SU-DHL-6 (cell line): ENCODE data around the gene TAF12.
"Not testable (repeated sequence)": the region's sequence is repeated elsewhere in the genome, so short reads cannot be mapped to it uniquely, and the experiment has no call there.

Source experiments
- EZH2phosphoT487 ChIP-seq: fragments of 200-600 bp; sonication (generic), shearing (Covaris generic); conservative IDR thresholded peaks from 2 replicates; pipeline ENCODE4 v1.6.1; 2018; ENCODE audit warnings: mild to moderate bottlenecking, antibody characterized with exemption, low read length, moderate library complexity, mixed read lengths
- TF ChIP-seq, protein P1 (sequence below): fragments of 200-600 bp; sonication (generic); IDR thresholded peaks from one replicate; pipeline ENCODE4 v1.5.1; 2017; ENCODE audit warnings: antibody characterized with exemption, mild to moderate bottlenecking, low read length, moderate library complexity; ENCODE audit not compliant: insufficient read depth, poor library complexity, severe bottlenecking

DNA sequence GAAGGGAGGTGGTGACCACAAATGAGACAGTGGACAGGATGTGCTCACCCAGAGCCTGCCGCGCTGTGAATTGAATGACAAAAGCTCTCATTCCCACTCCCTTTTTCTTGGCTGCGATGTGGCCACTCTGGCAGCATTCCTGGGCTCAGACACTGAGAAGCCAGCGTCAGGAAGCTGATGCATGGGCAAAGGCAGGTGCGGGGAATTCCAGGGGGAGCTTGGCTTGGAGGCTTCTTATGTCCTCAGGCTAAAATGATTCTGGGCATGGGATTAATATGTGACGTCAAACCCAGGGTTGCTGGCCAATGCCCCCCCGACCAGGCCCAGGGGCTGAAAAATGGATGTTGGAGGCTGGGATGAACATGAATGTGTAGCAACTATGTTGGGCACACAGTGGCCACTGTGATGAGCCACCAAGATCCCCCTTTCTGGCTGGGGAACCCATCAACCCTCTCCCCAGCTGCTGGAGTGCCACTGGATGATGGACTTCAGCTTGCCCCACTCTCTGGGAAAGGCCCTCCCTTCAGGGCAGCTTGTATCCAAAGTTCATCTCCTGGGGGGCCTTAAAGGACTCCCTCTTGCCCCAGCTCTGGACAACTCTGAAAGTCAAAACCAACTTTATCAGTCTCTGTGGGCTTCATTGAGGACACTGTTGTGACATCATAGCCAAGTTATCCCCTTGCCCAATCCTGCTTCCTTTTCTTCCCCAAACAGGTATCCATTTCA, 48.0 kb downstream of the TAF12 start:
- TF ChIP-seq, protein P1, sequence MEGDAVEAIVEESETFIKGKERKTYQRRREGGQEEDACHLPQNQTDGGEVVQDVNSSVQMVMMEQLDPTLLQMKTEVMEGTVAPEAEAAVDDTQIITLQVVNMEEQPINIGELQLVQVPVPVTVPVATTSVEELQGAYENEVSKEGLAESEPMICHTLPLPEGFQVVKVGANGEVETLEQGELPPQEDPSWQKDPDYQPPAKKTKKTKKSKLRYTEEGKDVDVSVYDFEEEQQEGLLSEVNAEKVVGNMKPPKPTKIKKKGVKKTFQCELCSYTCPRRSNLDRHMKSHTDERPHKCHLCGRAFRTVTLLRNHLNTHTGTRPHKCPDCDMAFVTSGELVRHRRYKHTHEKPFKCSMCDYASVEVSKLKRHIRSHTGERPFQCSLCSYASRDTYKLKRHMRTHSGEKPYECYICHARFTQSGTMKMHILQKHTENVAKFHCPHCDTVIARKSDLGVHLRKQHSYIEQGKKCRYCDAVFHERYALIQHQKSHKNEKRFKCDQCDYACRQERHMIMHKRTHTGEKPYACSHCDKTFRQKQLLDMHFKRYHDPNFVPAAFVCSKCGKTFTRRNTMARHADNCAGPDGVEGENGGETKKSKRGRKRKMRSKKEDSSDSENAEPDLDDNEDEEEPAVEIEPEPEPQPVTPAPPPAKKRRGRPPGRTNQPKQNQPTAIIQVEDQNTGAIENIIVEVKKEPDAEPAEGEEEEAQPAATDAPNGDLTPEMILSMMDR: not testable (repeated sequence)
- not testable (repeated sequence) for TF ChIP-seq EZH2phosphoT487
